Ammon's horn (tissue), 1 donor: ENCODE data around the gene OR52E1.

Experiments used
- DNase-seq: peaks from one replicate; pipeline ENCODE4 v3.0.0-alpha.2; 2016; ENCODE audit warnings: low spot score

OR52E1 gene

DNA sequence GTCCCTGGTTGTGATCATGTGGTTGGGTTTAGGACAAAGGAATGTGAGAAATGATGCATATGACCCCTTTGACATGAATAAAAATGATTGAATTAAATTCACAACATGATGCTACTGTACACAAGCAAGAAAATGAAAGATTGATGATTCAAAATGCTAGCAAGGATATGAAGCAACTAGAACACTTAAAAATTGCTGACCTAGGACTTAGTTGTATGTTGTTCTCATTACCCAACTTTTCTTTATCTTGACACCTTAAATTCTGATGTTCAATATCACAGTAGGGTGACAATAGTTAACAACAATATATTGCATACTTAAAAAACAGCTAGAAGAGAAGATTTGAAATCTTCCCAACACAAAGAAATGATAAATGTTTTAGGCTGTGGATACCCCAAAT is 48.2 kb downstream of the OR52E1 start:
- DNase-seq = no peak

DNA sequence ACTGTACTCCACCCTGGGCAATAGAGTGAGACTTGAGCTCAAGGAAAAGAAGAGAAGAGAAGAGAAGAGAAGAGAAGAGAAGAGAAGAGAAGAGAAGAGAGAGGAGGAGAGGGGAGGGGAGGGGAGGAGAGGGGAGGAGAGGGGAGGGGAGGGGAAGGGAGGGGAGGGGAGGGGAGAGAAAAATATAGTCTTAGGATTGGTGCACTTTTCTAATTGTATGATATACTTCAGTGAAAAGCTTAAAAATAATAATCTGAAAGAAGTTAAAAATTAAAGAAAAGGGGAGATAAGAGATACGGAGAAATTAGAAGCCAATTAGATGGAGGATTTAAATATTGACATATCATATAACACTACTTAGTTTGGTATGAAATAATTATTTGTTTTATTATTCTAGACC is 49.5 kb downstream of the OR52E1 start:
- DNase-seq = no peak
